HG02852 (cell line): ENCODE data around the gene C14orf132.
"Not testable (repeated sequence)": the region's sequence is repeated elsewhere in the genome, so short reads cannot be mapped to it uniquely, and the experiment has no call there.

ENCODE experiments used
- ATAC-seq: cut with Tn5 transposase; IDR thresholded peaks from one replicate; pipeline ENCODE4 v1.9.1; 2021; ENCODE audit warnings: mild to moderate bottlenecking, moderate library complexity; ENCODE audit not compliant: unreplicated experiment

C14orf132 gene

GRCh38 chr14:96038920-96039632, at the start of gene C14orf132:
Gene C14orf132, plus strand, starts transcription at chr14:96039362. Its CDS starts 139 bp downstream, at chr14:96039501.
- ATAC-seq = peak; percentile 56

GRCh38 chr14:95993768-95994592, 45.2 kb upstream of the C14orf132 start:
- no peak for ATAC-seq

- no peak for ATAC-seq
Measured at GRCh38 chr14:95994593-95994928, 44.6 kb upstream of the C14orf132 start.

GRCh38 chr14:95998656-95999055, 40.5 kb upstream of the C14orf132 start:
- no peak for ATAC-seq

GRCh38 chr14:96001866-96002497, 37.2 kb upstream of the C14orf132 start:
- no peak for ATAC-seq

- ATAC-seq = no peak
Measured at GRCh38 chr14:96002498-96002884, 36.7 kb upstream of the C14orf132 start.

GRCh38 chr14:96011131-96011530, 28.0 kb upstream of the C14orf132 start:
- ATAC-seq = no peak

GRCh38 chr14:96011607-96012006, 27.6 kb upstream of the C14orf132 start:
- no peak for ATAC-seq

GRCh38 chr14:96012757-96013156, 26.4 kb upstream of the C14orf132 start:
- ATAC-seq = not testable (repeated sequence)

- ATAC-seq = no peak
Measured at GRCh38 chr14:96014176-96014575, 25.0 kb upstream of the C14orf132 start.

GRCh38 chr14:96016501-96017160, 22.5 kb upstream of the C14orf132 start:
- no peak for ATAC-seq

GRCh38 chr14:96017882-96018281, 21.3 kb upstream of the C14orf132 start:
- no peak for ATAC-seq

GRCh38 chr14:96027431-96028355, 11.5 kb upstream of the C14orf132 start:
- ATAC-seq = no peak

GRCh38 chr14:96029089-96029645, 10.0 kb upstream of the C14orf132 start:
- no peak for ATAC-seq

GRCh38 chr14:96030108-96030760, 8.9 kb upstream of the C14orf132 start:
- no peak for ATAC-seq

GRCh38 chr14:96031691-96032090, 7.5 kb upstream of the C14orf132 start:
- ATAC-seq = no peak

GRCh38 chr14:96035456-96035855, 3.7 kb upstream of the C14orf132 start:
- ATAC-seq = no peak

- ATAC-seq = no peak
Measured at GRCh38 chr14:96037891-96038557, 1.1 kb upstream of the C14orf132 start.

- ATAC-seq = no peak
Measured at GRCh38 chr14:96038558-96038919, 623 bp upstream of the C14orf132 start.
